ENCODE data around the gene C4orf50. TPM values are rescaled to one million over a fixed set of nuclear protein-coding genes. Genes with fewer than 3 reads are reported as not detected.

Gene C4orf50
- total and polyA plus RNA-seq, 2 of the 8 experiments (the other 6 are each of a cell fraction or from before 2014, with no cell fraction given) = 0.08 to 0.22 TPM

GRCh38 chr4:5925419-5926200 lies 92.6 kb downstream of the C4orf50 start (continued):
- TF ChIP-seq CHD7 (IDR thresholded peaks at IDR 0.05; ENCODE audit: insufficient replicate concordance, low read length) (no peak), TAF1 (IDR thresholded peaks at IDR 0.05; ENCODE audit: low read depth, low read length) (no peak), RFX5 (IDR thresholded peaks at IDR 0.05; ENCODE audit: borderline replicate concordance, low read depth, low read length) (no peak)

All from H1 (cell line).